ENCODE data around the gene STX10.

Gene STX10

DNA sequence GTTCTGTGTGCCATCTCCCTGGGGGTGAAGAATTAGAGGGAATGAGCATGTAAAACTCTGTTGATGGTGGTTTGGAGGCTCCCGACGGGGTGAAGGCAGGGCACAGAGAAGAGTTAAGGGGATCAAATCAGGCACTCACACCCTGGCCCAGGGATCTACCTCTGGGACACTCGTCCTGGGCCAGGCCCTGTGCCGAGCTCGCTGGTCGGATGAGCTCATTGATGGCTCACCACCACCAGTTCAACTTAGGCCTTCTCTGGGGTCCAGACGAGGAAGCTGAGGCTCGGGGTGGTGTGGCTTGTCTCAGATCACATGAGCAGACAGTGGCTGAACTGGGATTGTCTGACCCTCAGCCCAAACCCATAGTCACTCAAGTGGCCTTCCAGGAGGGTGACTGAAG lies 30.5 kb downstream of the STX10 start:
- peak; percentile 26 for DNase-seq (ENCODE audit: low read depth)

- peak; percentile 71 for DNase-seq (ENCODE audit: low read depth)
Observed at GRCh38 chr19:13118424-13119193, 31.6 kb downstream of the STX10 start.

DNA sequence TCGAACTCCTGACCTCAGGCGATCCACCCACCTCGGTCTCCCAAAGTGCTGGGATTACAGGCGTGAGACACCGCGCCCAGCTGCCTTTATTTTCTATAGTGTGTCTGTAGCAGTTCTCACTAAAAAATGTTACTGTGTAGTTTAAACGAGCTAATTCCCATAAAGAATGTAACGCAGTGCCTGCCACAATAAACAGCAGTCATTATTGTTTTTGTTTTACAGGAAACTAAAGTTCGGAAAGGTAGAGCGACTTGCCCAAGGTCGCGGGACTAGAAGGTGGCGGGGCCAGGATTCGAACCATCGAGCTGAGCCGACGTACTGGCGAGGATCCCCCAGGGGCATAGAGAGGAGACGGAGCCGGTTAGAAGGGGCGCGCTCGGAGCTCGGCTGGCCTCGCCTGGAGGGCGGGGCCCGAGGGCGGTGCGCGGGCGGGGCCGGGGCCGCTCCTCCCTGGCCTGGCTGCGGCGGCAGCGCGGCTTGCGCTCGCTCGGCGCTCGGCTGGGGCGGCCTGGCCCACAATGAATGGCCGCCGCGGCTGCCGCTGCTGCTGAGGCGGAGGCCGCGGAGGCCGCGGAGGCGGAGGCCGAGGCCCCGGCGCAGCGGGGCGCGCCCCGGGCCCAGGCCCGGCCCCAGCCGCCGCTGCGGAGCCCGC lies 32.3 kb downstream of the STX10 start, which contains the start of gene NACC1:
TSS of gene NACC1 (plus strand) at position 493 of the 652 bp plus-strand sequence. CDS start 16,944 bp downstream, outside the sequence.
- peak; percentile 90 for DNase-seq (ENCODE audit: low read depth)

GRCh38 chr19:13117176-13117771 lies 32.9 kb downstream of the STX10 start:
- no peak for DNase-seq (ENCODE audit: low read depth)

GRCh38 chr19:13116282-13117175 lies 33.6 kb downstream of the STX10 start, which contains the start of gene TRMT1:
Gene TRMT1, minus strand, starts transcription at chr19:13116740. Its CDS starts 341 bp downstream, at chr19:13116399.
- DNase-seq (ENCODE audit: low read depth), result peak; percentile 92

- DNase-seq (ENCODE audit: low read depth), result no peak
Observed at GRCh38 chr19:13115936-13116281, 34.3 kb downstream of the STX10 start.

GRCh38 chr19:13112555-13112954 lies 37.6 kb downstream of the STX10 start:
- no peak for DNase-seq (ENCODE audit: low read depth)

DNA sequence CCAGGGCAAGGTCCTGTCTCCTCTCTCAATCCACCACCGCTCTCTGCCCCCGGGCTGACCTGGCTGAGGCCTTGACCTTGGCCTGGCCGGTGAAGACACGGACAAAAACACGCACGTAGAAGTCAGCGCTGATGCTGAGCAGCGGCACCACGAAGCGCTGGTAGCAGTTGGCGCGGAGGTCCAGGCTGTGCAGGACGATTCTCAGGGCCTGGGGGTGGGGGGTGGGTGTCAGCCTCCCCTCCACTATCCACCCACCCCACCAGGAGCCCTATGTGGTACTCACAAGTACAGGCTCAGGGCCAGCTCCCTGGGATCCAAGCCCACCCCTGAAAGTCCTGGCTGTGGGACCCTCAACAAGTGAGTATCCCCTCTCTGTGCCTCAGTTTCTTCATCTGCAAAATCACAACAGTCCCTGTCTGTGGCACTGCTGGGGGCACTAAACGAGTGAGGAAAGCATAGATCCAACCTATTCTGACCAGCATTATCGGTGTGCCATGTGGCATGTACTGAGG lies 40.0 kb downstream of the STX10 start:
- no peak for DNase-seq (ENCODE audit: low read depth)

DNA sequence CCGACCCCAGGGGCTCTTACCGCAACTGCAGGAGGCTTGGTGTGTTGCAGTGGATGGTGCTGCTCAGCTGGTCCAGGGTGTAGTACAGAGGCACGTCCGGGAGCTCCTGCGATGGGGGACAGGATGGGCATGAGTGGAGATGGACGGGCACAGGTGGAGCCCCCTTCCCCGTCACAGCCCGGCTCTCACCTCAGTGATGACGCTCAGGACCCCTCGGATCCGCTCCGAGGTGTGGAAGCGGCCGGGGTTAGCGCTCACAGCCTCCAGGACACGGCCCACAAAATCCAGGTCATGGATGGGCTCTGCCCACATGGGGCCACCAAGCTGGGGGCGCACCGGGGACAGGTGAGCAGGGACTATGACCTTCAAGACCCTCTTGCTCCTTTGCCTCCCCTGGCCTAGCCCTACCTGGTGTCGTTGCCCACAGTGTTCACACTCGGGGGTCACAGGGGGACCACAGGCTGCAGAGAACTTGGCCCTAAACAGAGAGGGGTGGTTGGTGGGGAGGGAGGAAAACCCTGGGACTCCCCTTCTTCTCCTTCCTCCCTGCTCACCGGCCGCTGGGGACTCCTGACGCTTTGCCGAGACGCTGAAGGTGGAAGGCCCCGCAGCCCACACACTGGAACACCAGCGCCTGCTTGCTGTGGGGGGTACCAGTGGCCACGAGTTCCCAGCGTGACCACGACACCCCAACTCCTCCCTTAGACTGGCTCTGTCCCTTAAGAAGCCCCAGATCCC lies 40.6 kb downstream of the STX10 start:
- DNase-seq (ENCODE audit: low read depth), result no peak

DNA sequence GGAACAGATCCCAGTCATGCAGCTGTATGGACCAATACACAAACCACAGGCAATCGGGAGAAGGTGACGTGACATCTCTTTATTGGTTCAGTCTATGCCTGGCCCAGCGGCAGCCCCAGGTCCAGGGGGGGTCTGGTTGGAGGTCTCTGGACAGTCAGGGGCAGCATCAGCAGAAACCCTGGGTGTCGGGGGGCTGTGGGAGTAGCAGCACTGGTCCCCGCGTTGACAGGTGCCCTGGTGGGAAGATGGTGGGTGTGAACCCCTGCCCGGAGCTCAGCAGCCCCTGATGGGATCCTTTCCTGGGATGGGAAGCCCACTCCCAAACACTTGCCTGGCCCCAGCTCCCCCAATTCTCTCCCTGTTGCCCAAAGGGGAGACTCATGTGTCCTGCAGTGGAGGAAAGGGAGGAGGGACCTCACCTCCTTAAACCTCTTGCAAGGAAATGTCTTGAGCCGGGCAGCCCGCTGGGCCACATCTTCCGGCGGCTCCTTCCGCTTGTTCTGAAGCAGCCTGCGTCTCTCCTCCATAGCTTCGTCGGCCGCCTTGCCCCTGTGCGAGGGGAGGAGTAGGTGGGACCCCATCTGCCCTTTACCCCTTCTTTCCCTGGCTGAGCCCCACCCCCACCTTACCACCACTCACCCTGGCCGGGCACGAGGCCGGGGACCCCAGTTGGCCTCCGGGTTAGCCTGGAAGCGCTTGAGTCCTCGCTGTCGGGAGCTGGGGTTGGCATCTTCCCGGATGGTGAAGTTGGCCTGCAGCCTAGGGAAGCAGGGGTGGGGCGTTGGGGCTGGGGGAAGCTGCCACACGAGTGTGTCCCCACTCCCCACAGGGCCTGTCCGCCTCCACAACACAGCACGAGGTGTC lies 45.1 kb downstream of the STX10 start:
- DNase-seq (ENCODE audit: low read depth), result no peak

- no peak for DNase-seq (ENCODE audit: low read depth)
Observed at GRCh38 chr19:13104360-13104847, 45.8 kb downstream of the STX10 start.

DNA sequence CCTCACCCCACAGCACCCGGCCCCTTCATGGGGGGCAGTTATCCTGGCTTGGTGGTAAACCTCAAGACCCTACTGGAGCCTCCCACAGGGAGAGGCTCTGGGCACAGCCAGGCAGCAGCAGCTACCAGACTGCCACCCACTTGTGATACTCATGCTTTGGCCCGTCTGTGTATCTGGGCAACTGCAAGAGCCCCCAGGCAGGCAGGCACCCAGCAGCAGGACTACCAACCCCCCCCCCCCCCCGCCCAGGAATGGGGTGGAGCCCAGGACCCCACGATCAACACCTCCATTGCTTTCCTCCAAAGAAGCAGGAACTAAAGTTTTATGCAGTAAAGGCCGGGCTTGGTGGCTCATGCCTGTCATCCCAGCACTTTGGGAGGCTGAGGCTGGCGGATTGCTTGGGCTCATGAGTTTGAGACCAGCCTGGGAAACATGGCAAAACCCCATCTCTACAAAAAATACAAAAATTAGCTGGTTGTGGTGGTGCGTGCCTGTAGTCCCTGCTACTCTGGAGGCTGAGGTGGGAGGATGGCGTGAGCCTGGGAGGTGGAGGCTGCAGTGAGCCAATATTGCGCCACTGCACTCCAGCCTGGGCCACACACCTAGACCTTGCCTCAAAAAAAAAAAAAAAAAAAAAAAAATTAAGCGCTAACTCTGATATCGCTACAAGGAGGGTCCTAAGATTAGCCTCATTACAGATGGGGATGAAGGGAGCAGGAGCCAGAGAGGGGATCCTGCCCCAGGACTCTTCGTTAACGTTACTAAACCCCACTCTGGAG lies 46.4 kb downstream of the STX10 start:
- no peak for DNase-seq (ENCODE audit: low read depth)

GRCh38 chr19:13102666-13103580 lies 47.3 kb downstream of the STX10 start, which contains the start of gene LYL1:
Gene LYL1, minus strand, starts transcription at chr19:13102858. Its CDS starts 1,687 bp downstream, at chr19:13101171.
- peak; percentile 71 for DNase-seq (ENCODE audit: low read depth)

- DNase-seq (ENCODE audit: low read depth), result no peak
Observed at GRCh38 chr19:13102416-13102665, 47.8 kb downstream of the STX10 start.

- no peak for DNase-seq (ENCODE audit: low read depth)
Observed at GRCh38 chr19:13101590-13102415, 48.4 kb downstream of the STX10 start.

GRCh38 chr19:13100841-13101589 lies 49.2 kb downstream of the STX10 start:
- no peak for DNase-seq (ENCODE audit: low read depth)

Data from EH (cell line).